ENCODE measurements around the gene TMEM236.

DNA sequence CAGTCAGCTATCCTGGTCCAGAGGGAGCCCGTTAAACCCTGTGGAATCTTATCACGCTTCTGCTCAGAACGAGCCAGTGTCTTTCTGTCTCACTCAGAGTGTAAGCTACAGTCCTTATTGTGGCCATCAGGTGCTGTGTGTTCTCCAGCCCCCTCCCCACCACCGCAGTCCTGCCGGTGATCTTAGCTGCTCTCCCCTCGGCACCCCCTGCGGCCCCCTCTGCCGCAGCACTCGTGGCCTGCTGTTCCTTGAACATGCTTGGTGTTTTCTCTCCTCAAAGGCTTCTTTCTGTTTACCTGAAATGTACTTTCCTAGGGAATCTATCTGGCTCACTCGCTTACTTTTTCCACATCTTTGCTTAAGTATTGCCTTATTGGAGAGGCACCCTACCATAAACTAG, 38.2 kb upstream of the TMEM236 start:
- TF ChIP-seq CTCF (IDR thresholded peaks at IDR 0.05) (no peak), POLR2A (IDR thresholded peaks at IDR 0.05) (no peak)
